SW480 (cell line): ENCODE results near the gene ACAD11.
"Not testable (repeated sequence)": the region's sequence is repeated elsewhere in the genome, so short reads cannot be mapped to it uniquely, and the experiment has no call there.

ENCODE experiments used
- DNase-seq: peaks from one replicate; pipeline ENCODE4 v3.0.0-alpha.2; 2016; ENCODE audit warnings: low spot score

ACAD11 gene

DNA sequence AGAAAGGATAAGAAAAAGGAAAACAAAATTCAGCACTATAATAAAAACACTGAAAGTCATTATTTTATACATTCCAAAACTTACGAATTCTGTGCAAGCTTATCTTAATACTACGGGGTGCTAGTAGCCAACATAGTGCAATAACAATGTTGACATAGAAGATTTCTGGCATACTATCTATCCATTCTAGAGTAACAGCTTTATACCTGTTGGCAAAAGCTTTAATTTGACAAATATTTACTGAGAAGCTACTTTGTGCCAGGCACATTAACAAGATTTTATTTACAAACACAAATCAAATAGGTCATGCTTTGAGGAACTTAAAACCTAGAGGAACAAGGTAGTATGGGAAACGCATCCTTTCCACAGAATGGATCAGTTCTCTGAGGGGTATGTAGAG is 61.4 kb downstream of the ACAD11 start:
- DNase-seq = no peak

DNA sequence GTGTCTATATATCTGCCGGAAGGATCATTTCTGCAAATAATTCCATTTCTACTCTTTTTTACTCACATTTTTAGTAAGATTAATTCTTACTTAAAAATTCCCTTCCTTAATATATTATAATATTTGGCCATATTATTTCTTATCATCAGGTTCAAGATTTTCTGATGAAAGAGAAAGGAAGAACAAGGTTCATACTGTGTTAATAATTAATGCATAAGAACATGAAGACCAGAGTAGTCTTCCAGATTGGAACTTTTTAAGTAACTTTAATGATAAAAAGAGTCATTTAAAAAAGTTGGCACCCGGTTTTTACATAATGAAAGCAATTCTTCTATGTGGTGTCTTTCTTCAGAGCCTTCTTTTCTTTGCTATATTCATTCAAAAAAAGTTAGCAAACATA is 61.9 kb downstream of the ACAD11 start:
- no peak for DNase-seq

DNA sequence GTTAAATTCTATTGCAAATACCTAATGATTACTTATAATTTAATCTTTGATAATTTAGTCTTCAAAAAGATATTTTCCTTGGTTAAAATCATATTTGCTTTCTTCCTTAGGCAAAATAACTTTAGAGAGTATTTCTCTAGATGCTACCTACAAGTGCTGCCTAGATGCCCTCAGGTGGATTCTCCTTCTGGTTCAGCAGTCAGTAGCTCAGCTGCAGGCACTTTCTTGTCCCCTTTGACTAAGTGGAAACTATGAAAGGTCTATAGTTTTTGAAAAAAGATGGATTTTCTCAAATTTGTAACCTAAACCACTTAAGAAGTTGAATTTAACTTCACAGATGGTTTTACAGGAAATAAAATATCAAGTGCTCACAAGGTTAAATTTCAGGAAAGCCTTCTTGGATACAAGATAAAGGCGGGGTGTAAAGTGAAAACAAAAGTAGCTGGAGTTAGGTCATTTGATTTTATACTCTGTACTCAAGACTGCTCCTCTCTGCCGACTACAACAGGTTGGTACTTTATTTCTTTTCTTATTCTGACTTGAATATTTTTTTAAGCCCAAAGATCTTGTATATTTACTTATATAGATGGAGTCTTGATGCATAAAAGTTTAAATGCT is 62.7 kb downstream of the ACAD11 start, which contains the start of gene ACKR4:
ACKR4 (plus strand) TSS at position 455 of the 618 bp plus-strand sequence. CDS start 3,128 bp downstream, outside the sequence.
- no peak for DNase-seq

DNA sequence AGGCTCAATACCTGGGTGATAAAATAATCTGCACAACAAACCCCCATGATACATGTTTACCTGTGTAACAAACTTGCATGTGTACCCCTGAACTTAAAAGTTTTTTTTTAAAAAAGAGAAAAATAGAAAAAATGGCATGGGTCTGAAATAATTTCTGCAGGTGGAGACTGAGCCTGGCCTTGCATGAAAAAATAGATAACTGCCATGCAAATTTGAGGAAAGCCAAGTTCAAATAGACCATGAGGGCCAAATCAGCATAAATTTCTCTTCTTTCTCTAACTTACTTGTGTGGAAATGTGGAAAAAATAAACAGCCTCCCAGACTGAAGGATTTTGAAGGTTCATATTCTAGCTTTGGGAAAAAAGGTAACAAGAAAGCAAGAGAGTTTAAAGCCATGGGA is 63.3 kb downstream of the ACAD11 start:
- no peak for DNase-seq

DNA sequence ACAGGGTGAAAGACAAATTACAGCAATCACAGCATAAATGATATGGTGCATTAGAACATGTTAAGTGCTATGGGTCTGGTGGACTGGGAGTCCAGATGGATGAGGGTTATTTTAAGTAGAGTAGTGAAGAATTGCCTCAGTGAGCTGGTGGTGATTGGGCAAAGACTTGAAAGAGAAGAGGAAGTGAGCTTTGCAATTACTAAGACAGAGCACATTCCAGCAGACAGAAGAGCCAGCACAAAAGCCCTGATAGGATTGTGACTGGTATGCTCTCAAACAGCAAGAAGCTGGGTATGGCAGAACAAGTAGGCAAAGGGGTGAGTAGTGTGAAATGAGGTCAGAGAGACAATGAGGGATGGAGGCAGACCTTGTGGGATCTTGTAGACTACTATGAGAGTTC is 64.6 kb downstream of the ACAD11 start:
- no peak for DNase-seq

DNA sequence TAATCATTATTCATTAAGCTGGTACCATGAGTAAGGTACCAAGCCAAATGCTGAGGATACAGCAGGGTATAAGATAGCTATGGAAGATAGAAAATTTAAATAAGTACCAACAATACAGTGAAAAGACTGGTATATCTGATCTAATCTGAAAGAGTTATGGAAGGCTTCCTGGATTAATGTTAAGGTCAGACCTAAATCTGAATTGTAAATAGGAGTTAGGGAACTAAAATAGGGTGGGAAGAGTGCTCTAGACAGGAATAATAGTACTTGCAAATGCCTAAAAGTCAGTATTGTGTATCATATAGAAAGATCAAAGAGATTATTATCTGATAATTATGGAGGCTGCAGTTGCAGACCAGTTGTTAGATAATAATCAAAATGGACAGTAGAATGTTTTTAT is 65.1 kb downstream of the ACAD11 start:
- DNase-seq = no peak

DNA sequence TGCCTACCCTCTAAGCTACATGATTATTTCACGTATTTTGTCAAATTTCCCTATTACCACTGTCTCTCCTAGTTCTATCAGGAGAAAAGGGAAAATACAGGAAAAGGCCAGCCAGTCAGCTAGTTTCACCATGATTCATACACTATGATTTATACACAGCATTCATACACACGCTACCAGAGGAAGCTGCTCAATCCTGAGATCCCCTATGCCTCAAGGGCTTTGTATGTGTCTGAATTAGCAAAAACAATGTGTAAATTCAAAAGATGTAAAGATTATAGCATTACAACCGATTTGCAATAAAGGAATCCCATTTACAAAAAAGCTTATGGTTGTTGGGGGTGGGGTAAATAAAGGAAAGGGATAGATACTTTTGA is 65.7 kb downstream of the ACAD11 start:
- DNase-seq = no peak

DNA sequence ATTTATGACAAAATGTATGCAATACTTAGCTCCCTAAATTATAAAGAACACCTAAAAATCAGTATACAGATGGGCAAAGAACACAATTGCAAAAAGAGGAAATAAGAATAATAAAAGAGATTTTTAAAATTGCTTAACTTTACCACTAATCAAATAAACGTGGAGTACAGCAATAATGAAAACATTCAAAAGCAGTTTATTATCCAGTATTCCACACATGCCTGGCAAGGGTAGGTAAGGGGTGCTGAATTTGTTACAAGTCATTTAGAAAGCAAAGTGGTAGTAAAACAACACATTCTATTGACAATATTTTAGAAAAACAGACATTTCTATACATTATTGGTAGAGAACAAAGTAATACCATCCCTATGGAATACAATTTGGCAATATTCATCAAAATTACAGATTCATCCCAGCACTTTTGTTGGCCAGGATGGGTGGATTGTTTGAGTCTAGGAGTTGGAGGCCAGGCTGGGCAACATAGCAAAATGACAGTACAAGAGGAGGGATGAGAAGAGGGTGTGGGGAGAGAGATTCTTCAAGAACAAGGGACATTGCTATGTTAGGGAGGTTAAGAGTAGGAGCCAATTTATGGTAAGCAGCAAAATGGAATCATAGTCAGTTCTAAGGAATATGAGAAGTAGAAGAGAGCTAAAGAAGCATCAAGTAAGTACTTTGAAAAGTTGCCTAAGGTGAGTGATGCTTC is 66.2 kb downstream of the ACAD11 start:
- DNase-seq = no peak

DNA sequence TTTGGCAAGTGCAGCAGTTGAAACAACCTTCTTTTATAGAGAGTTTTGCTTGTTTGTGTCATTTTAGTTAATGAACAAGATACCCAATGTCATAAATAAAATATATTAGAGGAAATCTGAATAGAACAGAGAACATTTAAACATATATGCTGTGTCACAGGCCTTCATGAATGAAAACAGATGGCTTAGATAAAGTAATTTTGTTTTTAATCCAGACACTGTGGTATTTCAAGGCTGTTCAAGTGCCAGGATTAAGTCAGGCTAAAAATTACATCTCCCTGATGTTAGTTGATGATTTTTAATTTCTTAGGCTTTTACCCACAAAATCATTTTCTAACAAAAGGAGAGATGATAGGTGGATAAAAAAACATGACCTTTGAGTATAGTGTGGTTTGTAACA is 67.4 kb downstream of the ACAD11 start:
- DNase-seq = no peak

DNA sequence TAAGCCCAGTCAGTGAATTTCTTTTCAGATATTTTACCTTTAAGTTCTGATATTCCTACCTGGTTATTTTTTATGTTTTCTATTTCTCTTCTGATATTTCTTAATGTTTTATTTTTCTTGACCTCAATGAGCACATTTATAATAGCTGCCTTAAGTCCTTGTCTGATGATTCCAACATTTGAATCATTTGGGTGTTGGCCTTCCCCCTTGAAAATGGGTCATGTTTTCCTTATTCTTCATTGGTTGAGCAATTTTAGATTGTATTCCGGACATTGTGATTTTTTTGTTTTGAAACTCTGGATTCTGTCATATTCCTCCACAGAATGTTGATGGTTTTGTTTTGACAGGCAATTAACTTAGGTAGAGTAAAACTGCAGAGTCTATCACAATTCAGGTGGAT is 72.2 kb downstream of the ACAD11 start:
- DNase-seq = no peak

DNA sequence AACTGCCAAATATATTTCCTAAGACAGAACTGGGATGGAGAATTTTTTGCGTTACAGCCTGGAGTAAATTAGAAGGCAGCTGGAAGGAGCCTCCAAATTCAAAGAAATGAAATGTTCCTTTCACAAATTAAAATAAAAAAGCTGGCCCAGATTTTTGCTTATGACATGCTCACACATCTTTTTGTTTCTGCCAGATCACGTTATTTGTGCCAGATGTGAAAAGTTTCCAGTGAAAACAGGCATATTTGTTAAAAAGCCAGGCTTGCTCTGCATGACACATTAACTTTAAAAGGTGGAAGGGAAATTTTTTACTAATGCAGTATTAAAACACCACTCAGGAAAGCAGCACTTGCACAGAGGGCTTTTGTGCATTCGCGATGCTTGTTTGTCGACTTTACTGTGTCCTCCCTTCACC is 85.8 kb downstream of the ACAD11 start:
- DNase-seq = no peak

DNA sequence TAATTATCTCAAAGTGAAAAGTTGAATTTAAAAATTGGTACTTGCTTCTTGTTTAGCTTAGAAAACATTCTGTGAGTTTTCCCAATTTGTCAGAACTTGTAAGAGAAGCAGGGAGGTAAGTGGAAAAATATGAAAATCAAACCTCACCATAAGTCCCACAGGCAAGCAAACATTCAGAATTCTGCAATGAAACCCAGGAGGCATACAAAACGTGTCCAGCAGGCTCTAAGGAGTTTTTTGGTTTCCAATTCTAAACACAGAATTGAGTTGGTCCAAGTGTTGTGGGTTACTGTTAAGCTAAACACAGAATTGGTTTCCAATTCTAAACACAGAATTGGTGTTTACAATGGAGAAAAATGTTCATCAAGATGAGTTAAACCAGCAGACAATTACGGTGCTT is 89.6 kb downstream of the ACAD11 start:
- DNase-seq = no peak

DNA sequence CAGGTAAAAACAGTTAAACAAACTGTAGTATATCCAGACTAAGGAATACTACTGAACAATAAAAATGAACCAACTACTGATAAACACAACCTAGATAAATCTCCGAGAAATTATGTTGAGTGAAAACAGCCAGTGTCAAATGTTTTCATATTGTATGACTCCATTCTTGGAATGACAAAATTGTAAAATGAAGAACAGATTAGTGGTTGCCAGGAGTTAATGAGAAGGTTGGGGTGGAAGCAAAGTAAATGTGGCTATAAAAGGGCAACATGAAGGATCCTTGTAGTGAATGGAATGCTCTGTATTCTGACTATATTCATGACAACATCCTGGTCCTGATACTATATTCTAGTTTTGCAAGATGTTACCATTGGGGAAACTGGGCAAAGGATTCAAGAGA is 90.0 kb downstream of the ACAD11 start:
- no peak for DNase-seq

DNA sequence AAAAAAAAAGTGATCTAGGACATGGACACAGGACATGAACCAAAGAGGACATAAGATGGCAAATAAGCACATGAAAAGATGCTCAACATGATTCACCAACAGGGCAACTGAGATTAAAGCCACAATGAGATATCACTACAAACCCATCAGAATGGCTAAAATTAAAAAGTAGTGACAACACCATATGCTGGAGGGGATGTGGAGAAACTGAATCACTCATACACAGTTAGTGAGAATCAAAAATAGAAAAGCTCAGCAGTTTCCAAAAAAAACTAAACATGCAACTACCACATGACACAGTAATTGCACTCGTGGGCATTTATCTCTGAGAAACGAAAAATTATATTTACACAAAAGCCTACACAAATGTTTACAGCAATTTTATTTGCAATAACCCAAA is 90.5 kb downstream of the ACAD11 start:
- no peak for DNase-seq

DNA sequence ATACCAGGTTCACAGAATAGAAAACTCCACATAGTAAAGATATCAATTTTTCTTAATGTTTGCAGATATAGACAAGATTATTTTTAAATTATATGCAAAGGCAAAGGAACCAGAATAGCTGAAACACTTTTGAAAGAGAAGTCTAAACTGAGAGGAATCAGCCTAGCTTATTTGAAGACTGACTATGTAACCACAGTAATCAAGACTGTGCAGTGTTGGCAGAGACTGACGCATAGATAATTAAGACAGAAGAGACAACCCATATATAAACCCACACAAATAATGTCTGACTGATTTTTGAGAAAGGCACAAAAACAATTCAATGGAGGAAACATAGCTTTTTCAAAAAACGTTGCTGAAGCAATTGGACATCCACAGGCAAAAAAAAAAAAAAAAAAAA is 91.2 kb downstream of the ACAD11 start:
- DNase-seq = no peak

DNA sequence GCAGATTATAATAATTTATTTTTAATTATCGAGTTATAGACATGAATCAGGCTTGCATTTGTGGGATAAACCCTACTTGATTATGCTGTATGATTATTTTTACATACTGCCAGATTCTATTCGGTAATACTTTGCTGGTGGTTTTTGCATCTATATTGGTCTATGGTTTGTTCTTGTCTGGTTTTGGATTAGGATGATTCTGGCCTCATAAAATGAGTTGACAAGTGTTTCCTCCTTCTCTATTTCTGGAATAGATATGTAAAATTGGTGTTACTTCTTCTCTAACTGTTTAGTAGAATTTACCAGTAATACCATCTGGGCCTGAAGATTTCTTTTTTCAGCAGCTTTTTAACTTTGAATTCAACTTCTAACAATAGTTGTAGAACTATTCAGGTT is 95.5 kb downstream of the ACAD11 start:
- DNase-seq = no peak

DNA sequence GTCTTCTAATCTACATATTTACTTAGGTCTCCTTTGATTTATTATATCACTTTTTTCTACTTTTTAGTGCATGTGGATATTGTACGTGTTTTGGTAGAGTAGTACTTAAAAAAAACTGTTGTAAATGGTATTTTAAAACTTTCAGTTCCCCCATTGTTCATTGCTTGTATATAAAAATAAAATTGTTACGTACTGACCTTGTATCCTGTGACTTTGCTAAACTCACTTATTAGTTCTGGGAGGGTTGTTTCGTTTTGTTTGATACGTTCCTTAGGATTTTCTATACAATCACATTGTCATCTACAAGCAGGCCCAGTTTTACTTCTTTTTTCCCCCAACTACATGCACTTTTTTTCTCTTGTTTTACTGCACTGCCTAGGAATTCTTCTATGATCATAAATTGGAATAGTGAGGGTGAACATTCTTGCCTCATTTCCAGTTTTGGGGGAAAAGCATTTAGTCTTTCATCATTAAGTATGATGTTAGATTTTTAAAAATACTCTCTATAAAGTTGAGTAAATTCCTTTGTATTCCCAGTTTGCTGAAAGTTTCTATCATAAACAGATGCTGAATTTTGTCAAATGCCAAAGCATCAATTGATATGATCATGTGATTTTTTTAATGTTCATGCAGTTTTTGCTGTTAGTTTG is 96.1 kb downstream of the ACAD11 start:
- no peak for DNase-seq

DNA sequence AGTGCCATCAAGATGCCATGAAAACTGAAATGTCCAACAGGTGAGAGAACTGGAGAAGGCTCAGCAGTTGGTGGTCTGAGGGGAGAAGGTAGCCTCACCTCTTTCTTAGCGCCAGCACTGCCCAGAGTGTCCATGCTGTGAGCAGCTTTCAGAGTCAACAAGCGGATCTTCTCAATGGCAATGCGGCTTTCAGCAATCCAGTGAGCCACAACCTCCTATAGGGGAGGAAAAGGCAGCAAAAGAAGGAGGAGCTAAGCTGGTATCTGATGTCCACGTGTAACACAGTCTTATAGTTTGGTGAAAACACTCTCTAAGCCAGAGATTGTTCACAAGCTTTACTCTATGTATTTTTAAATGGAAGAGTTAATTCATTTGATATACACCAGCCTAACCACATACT is 98.6 kb downstream of the ACAD11 start:
- no peak for DNase-seq

DNA sequence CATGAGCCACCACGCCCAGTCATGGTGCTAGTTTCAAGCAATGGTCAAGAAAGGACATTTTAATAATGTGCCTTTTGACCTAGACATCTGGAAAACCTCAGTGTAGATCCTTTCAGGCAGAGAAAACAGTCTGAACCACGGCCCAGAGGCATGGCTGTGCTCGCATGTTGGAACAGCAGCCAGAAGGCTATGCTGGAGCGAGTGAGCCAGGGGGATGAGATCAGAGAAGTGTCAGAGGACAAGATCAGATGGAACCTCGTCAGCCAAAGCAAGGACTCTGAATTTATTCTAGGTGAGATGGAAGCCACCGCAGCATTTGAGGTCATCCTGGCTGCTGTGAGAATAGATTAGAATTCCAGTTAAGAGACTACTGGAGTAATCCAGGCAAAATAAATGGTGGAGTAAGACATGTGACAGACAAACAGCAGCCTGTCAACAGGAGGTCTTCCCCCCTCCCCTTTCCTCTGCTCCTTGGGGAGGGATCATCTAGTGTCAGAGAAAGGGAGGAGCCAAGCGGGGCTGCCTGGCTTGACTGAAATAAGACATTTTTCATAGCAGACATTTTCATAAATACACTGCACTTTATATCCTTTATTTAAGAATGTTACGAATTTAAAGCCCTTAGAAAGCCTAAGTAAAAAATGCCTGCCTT is 103.0 kb downstream of the ACAD11 start:
- no peak for DNase-seq

DNA sequence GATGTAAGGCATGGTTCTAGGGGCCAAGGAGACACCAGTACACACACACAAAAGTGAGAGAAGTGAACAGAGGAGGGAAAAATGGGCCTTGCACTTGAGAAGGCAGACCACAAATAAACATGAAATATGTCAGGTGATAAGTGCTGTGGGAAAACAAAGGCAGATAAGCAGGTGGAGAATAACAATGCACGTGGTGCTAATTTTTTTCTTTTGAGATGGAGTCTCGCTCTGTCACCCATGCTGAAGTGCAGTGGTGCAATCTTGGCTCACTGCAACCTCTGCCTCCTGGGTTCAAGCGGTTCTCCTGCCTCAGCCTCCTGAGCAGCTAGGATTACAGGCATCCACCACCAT is 103.6 kb downstream of the ACAD11 start:
- not testable (repeated sequence) for DNase-seq

DNA sequence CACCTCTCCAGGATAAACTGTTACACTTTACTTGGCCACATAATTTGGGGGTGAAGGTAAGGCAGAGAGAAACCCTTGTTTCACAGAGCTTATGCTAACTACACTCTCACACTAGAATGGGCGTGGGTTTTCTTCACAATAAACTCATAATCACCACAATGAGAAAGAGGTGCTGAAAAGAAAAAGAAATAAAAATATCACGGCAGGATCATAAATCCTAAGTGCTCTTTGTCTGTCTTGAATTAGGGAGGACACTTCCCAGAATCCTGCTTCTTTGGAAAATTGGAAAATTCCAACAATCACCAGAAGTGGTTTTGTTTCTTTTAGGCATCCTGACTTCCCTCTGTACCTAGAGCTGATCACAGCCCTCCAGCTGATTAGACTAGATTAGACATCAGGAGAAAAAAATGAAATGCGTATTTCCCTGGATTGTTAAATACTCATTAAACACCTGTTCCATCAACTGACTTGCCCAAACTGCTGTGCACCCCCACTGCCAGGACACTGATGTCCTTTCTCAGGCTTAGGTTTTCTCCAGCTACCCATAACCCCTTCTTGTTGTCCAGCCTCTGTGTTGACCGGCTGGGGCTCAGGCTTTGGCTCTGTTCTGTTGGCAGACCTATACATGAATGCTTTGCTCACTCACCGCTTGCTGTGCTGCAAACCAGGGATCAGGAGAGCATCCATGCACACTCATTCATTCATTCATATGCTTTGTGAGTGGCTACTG is 104.1 kb downstream of the ACAD11 start:
- DNase-seq = no peak

DNA sequence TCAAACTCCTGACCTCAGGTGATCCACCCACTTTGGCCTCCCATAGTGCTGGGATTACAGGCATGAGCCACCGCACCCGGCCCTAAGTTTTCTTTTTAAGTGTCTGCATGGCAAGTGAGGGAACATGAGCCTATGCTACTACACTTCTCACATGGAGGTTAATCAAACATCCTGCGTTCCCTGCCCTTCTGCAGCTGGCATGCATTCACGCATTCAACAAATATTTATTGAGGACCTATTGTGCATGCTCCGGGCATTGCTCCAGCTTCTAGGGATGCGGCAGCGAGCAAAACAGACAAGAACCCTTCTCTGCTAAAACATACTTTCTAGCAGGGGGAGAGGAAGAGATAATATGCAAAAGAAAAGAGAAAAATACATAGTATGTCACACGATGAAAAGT is 105.2 kb downstream of the ACAD11 start:
- DNase-seq = no peak

DNA sequence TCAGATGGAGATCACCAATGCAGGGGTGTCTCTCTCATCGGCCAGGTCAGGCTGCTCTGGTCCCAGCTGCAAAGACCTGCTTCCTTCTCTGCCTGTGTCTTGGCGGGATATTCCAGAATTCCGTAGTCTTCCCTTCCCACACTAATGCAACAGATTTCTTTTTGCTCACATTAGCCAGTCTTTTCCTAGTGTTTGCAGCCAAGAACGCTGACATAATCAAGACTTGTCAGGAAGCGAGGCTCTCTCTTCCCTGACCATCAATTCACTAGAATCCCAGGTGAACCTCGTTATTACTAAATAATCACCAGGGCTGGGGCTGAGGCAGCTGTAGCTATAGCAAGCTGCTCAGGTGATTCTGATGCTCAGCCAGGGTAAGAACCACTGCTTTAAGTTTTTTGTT is 105.8 kb downstream of the ACAD11 start:
- no peak for DNase-seq
